Subcutaneous adipose tissue (tissue), 4 donors: ENCODE measurements around the gene WIPF3. TPM values are rescaled to one million over a fixed set of nuclear protein-coding genes. Genes with fewer than 3 reads are reported as not detected.

Experiments
- CTCF ChIP-seq: fragments of 450-650 bp; IDR thresholded peaks from one replicate; pipeline ENCODE4 v1.5.1; 2016; ENCODE audit warnings: low read depth, mild to moderate bottlenecking, control low read depth, antibody characterized with exemption, moderate library complexity
- total RNA-seq, 4 donors: library from RNA; depleted of rRNA; stranded (reverse); fragments of >200 nt; gene quantifications; one replicate each; pipeline ENCODE4 v1.1.0, GENCODE V29; 2016

WIPF3 gene
- total RNA-seq, 4 donors from 2014 or later = 0.17 to 0.65 (median 0.39) TPM

DNA sequence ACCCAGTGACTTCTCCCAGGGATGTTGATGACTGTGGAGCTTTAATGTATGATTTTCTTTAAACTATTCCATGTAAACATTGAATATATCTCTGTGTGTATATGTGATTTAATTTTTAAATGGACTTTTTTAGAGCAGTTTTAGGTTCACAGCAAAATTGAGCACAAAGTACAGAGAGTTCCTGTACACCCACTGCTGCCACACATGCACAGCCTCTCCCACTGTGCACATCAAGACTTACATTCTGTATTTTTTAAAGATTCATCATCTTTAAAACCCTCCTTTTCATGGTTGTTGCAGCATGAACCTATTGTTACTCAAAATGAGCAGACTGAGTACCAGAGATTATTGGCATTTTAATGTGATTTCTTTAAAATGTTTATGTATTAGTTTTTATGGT, 51.3 kb downstream of the WIPF3 start:
- TF ChIP-seq CTCF = no peak

- TF ChIP-seq CTCF = no peak
Measured at GRCh38 chr7:29858191-29858951, 52.1 kb downstream of the WIPF3 start.

DNA sequence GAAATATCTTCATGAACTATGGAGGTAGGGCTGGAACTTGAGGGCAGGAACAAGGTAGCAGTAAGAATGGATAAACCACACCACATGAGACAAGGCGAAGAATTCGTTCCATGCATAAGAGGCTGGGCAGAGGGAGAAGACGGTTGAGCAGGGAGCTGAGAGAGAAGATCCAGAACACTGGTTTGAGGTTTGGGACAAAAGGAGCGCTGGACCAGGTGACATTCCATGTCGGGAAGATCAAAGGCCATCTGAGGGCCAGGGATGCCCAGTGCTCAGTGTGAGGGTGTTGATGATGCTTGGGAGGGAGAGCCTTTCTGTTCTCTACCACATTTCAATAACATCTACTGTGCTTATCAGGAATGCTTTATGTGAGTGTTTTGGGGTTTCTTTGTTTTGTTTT, 52.8 kb downstream of the WIPF3 start:
- TF ChIP-seq CTCF = no peak

DNA sequence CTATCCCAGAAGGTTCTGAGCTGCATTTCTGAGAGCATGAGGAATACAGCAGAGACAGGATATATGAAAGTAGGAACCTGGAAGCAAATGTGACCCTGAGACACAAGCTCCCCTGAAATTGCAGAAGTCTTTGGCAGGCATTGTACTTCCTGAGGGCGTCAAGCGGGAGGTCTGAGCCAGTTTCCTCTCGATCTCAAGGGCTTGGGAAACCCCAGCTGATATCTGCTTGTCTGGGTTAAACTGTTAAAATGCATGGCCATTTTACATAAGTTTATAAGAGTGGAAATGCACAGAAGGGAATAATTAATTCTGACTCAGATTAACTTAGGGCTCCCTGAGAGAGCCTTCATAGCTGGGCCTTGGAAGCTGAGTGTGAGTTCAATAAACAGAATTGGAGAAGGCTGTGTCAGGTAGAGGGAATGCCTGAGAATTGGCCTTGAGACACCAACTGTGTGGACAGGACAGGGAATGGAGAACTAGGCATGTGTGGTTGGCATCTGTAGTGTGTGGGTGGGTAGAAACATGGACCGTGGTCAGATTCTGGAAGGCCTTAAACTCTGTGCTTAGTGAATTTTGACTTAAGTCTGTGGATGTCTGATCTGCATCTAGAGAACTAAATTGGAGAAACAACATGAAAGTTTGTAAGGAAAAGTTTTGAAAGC, 53.3 kb downstream of the WIPF3 start:
- TF ChIP-seq CTCF = no peak

- no peak for TF ChIP-seq CTCF
Measured at GRCh38 chr7:29860186-29860585, 53.9 kb downstream of the WIPF3 start.

DNA sequence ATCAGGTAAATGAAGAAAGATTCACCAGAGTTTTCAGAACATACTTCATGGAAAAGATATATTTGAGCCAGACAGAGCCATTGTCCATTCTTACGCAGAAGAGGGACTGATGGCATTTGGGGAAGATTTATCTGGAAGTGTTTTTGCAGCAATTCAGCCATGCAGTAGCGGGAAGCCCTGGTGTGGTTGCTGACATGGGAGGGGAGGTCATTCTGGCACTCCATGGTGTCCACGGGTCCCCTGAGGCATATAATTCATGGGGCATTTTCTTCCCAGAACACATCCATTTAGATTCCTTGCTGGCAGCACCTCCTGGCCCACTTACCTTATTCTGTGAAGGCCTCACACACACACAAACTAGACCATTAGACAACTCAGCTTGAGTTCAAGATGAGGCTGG, 55.6 kb downstream of the WIPF3 start:
- TF ChIP-seq CTCF = no peak

DNA sequence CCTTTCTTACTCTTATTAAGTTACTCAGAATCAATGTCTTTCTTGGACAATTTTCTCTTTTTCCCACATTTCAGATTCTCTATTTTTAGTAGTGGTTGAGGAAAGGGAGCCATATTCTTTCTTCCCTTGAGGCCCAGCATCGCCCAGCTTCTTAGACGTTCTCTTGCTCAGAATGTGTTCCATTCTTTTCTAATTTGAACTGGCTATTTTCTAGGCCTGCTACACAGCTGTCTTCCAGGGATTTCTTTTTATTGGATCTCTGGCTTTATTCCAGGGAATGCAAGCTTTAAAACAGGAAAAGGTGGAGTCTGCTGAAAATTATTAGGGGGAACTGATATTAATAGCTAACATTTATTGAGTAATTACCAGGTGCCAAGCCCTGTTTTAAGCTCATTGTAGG, 58.3 kb downstream of the WIPF3 start:
- no peak for TF ChIP-seq CTCF
